Activated CD4-positive, alpha-beta T cell treated with anti-CD3 and anti-CD28 coated beads, Interleukin-2, amount 50 U/mL, for 1 hour (primary cell): ENCODE measurements around the gene BOLL.
"Not testable (repeated sequence)": the region's sequence is repeated elsewhere in the genome, so short reads cannot be mapped to it uniquely, and the experiment has no call there.

Source experiments
- DNase-seq: peaks from one replicate; pipeline ENCODE4 v3.0.0-alpha.2; 2020

BOLL gene

DNA sequence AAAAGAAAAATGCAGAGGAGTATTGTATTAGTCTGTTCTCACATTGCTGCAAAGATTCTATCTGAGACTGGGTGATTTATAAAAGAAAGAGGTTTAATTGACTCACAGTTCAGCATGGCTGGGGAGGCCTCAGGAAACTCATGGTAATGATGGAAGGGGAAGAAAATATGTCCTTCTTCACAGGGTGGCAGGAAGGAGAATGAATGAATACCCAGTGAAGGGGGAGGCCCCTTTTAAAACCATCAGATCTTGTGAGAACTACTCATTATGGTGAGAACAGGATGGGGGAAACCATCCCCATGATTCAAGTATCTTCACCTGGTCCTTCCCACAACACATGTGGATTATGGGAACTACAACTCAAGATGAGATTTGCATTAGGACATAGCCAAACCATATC lies 10.2 kb upstream of the BOLL start:
- DNase-seq = no peak

DNA sequence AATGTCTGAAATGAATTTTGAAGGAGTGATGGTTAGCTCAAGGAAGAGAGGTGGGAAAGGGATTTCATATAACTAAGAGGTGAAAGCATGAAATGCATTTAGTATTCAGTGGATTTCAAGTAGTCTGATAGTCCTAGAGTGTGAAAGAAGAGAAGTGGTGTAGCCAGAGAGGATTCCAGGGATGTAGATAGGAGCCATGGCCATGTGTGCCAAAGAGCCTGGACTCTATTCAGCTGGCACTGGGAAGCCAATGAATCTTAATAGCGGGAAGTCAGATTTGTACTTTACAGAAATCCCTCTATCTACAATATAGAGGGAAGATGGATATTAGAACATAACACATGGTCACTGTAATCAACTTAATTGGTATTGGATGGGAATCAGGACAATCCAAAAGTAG lies 8.3 kb upstream of the BOLL start:
- no peak for DNase-seq

DNA sequence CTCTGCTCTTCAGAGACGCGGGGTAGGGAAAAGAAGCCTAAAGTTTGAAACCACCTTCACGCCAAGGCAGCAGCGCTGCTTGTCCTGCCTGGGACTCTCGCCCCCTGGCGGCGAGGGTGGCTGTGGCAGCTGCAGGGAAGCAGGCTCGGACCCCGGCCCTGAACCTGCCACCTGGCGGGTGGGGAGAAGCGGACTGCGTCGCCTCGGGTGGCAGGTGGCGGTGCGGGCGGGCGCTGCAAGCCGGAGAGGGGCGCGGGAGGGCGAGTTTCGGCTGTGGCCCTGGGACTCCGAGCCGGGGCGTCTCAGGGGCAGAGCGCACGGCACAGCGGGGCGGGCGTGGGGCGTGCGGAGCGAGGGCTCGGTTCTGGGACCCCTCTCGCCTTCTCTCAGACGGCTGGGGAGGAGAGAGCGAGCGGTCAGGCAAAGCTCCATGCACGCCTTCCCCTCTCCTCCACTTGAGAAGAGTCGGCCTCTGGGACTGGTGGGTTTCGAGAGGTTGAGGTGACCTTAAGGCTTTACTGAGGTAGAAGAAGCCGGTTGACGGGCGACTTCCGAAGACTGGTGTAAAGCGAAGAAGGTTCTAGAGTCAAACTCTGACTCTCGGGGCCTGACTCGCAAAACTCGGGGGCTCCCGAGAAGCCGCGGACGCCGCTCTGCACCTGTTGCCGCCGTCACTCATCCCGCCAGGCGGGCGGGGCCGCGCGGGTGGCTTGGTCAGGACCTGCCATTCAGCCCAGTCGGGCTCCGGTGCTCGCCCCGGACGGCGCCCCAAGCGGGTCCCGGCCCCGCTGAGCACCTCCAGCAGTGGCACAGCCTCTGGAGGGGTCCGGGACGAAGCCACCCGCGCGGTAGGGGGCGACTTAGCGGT lies 1.1 kb upstream of the BOLL start:
- DNase-seq = peak; percentile 47

DNA sequence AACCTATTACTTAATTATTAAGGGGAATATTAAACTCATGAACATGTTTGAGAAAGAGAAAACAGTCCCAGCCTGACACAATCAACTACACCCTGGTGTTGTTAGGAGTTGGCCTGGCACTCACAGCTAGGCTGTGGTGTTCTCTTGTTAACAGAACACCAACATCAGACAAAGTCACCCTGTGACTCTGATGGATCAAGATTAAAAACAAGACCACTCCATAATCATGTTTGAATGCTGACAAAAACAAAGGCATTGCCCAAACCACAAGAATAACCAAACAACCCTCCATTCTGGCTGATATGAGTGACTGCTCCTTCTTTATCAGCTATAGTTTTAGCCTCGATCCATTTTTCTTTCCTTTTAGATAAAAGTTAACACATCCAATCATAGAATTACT lies 3.0 kb downstream of the BOLL start:
- DNase-seq = no peak

- DNase-seq = no peak
Measured at GRCh38 chr2:197779261-197779660, 5.9 kb downstream of the BOLL start.

GRCh38 chr2:197777823-197778407 lies 7.2 kb downstream of the BOLL start:
- no peak for DNase-seq

DNA sequence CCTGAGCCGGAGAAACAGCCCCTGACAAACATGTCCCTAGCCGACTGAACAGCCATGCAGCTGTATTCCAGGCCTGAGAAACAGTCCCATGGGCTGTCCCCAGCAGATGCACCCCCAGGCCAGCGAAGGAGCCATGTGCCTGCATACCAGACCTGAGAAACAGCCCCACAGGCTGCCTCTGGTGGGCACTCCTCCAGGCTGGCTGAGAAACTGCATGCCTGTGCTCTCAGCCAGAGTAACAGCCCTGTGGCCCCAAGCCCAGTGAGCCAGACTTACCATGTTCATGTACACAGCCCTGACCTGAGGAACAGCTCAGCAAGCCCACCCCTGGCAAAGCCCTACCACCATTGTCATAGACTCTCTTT lies 24.8 kb downstream of the BOLL start:
- no peak for DNase-seq

GRCh38 chr2:197759625-197760292 lies 25.4 kb downstream of the BOLL start:
- DNase-seq = no peak

- no peak for DNase-seq
Measured at GRCh38 chr2:197759013-197759412, 26.1 kb downstream of the BOLL start.

GRCh38 chr2:197740200-197740599 lies 44.9 kb downstream of the BOLL start:
- DNase-seq = no peak

- not testable (repeated sequence) for DNase-seq
Measured at GRCh38 chr2:197728555-197729544, 56.3 kb downstream of the BOLL start.

GRCh38 chr2:197727011-197727410 lies 58.1 kb downstream of the BOLL start:
- DNase-seq = no peak

GRCh38 chr2:197717863-197718262 lies 67.3 kb downstream of the BOLL start:
- no peak for DNase-seq

DNA sequence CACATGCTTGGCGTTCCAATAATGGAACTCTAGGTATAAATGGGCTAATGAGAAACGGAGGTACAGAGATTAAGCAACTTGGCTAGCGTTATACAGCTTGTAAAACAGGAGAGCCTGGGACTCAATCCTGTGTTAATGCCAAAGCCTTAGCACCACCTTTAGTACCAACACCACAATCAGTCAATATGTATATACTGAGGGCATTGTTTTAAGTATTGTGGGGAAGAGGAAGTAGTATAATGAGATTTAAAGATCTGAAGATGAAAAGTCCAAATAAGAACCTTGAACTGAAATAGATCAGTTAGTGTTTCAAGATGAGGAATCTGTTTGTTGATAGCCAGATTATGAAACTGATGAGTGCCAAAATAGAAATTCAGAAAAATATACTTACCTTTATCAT lies 71.8 kb downstream of the BOLL start:
- DNase-seq = no peak

GRCh38 chr2:197711578-197711977 lies 73.5 kb downstream of the BOLL start:
- no peak for DNase-seq

DNA sequence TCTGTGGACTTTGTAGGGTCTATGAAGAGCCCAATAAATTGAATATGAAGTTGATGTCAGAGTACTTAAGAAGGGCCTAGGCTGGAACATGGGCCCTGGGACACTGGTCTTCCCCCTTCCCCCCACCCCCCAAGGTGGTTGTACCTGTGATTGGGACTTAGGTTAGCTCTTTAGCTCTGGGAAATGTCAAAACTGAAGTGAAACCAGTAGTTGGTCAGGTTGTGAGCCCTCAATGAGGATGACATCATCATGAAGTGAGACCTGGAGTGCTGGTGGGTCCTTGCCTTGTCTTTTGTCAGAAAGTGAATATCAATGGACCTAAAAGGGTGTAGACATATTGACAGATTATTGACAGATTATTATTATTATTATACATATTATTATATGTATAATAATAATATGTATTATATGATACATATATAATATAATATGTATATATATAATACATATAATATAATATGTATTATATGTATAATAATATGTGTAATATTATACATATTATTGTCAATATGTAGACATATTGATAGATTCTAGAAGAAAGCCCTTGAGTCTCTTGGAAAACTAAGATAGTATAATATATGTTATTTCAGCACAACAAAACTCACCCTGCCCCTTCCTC lies 74.6 kb downstream of the BOLL start:
- no peak for DNase-seq

GRCh38 chr2:197709140-197709539 lies 76.0 kb downstream of the BOLL start:
- DNase-seq = not testable (repeated sequence)

- no peak for DNase-seq
Measured at GRCh38 chr2:197708331-197708730, 76.8 kb downstream of the BOLL start.

GRCh38 chr2:197707316-197708213 lies 77.6 kb downstream of the BOLL start:
- DNase-seq = no peak

DNA sequence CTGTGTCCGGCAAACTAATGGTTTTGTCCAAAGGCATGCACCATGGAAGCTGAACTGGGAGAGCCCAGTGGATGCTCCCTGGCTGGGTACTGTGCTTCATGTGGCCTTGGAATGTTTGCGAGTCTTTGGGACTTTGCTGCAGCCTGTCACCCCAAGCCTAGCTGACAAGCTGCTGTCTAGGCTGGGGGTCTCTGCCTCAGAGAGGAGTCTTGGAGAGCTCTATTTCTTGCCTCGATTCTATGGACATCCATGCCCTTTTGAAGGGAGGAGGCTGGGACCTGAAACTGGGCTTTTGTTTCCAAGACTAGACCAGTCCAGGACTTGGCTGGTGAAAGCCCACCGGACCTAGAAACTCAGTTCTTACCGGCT lies 78.3 kb downstream of the BOLL start:
- DNase-seq = no peak
